NK-92 (cell line): Measurements from ENCODE around the gene FRMPD4.

Source experiments
- DNase-seq: peaks from one replicate; lab custom pipeline; 2025; ENCODE audit not compliant: unreplicated experiment; lab: John Stamatoyannopoulos, UW

Gene FRMPD4

DNA sequence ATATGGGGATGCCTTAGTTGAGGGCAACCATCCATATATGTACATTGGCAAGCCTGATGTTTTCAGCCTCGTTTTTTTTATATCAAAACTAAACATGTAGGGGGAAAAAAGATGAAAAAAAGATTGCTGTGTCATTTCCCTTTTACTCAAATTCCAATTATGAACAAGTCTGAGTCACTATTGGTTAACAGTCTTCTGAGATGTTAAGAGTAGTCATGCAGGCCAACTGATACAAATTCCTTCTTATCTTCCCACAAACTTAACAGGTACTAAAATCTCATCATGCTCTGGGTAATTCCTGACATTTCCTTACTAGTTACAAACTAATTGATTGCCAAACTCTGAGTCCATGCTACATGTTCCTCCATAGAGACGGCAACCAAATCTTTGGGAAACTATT is 222.1 kb downstream of the FRMPD4 start:
- DNase-seq, result no peak

- no peak for DNase-seq
Observed at GRCh38 chrX:12360986-12361598, 222.8 kb downstream of the FRMPD4 start.

DNA sequence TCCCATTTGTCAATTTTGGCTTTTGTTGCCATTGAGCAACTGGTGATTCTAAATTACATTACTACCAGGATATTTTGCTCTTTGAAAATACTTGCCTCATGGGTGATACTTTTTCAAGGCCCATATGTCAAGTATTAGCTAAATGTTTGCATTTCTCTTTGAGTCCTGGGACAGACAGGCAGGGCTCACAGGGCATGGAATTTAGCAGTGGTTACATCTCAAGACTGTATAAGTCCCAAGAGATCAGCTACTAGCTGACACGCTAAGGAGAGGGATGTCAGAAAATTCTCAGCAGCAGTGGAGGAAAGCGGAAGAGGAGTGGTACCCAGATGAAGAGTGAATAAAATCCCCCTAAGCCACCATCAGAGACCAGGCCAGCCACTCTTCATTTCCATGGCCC is 224.9 kb downstream of the FRMPD4 start:
- DNase-seq, result no peak

GRCh38 chrX:12366440-12366839 is 228.2 kb downstream of the FRMPD4 start:
- no peak for DNase-seq

DNA sequence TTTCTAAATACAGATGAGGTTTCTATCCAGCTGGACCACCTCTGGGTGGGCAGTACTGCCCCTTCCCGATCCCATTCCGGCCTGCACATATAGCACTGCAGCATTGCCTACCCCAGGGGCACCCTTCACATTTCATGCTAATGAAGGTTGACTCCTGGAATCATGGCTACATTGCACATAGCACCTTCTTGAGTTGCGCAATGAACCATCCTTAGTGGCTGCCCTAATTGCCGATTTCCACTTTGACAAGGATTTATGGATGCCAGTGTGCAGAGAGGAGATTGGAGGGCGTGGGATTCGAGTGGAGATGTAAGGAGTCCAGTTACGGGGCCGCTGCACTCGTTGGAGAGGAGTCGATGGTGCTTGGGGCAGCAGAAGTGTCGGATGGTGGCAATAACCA is 229.0 kb downstream of the FRMPD4 start:
- no peak for DNase-seq

GRCh38 chrX:12370497-12370986 is 232.3 kb downstream of the FRMPD4 start:
- DNase-seq, result no peak

DNA sequence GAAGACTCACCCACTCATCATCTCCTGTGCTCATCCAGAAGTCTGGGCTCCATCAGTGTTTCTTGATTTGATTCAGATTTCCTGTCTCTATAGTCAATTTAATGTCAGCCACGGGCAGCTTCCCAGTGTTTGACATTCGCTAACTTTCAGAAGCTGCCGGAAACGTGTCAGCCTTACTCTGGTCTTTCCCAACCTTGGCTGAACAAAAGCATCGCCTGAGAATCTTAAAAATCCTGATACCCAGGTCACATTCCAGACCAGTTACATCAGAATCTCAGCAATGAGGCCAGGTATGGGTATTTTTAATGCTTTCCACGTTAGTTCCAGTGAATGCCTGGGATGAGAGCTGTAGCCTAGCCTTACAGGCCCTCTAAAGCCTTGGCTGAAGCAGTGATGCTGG is 233.8 kb downstream of the FRMPD4 start:
- no peak for DNase-seq

GRCh38 chrX:12374286-12374685 is 236.0 kb downstream of the FRMPD4 start:
- DNase-seq, result no peak

DNA sequence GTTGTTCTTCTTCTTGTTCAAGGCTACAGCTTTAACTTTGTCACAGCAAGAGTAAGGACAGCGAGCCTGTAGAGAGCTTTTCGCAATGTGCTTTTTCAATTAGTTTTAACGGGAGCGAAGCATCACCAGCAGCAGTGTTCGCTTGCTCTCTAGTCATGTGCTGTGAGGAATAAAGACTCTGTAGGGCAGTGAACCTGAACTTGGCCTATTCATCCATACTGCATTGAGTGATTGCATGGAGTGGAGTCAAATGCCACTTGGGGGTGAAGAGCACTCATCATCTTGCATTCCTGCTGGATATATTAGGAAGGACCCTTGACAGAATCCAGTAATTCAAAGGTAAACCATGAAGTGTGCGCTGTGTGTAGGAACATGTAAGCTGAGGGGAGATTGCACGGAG is 240.0 kb downstream of the FRMPD4 start:
- DNase-seq, result no peak

DNA sequence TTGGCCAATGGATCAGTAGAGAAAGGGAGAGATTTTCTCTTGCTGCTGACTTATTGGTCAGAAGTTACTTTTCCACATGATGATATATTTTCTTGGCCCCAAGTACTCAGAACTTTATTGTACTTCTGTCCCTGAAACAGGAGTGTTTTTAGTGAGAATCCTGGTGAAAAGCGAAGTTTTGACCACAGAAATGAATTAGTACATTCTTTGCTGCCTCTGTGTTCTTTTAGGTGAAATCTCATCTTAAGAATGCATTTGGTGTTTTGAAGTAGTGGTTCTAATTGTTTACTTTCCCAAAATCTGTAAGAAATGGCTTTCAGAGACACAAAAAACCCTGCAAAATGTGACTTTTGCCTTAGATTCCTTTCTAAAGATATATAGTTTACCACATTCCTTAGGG is 240.4 kb downstream of the FRMPD4 start:
- DNase-seq, result no peak

DNA sequence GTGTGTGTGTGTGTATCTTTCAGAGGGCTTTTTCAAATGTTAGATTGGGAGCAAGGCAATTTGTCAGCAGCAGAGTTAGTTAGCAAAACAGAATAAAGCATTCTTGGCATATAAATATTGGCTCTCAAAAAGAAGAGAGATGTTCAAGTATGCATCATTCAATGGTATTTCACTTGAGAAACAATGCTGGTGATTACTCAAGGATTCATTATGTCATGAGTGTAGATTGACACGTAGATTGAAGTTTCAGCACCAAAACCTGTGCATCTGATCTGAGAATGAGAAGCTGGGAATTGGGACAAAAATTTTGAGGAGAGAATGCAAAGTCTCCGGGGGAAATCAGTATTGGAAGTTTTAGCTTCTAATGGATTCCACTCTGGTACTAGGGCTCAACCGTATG is 241.4 kb downstream of the FRMPD4 start:
- DNase-seq, result no peak

DNA sequence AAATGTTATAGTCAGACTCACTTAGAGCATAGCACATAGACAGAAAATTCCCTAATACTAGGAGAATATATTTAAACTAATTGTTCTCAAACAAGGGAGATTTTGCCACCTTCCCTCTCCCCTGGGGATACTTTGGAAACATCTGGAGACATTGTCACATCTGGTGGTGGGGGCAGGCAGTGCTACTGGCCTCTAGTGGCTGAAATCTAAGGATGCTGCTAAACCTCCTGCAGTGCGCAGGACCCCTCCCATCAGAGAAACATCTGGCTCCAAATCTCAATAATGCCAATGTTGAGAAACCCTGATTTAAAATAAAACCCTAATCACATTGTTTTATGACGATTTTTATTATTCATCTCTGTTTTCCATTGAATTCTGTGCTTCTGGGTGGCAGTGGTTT is 244.9 kb downstream of the FRMPD4 start:
- DNase-seq, result no peak

DNA sequence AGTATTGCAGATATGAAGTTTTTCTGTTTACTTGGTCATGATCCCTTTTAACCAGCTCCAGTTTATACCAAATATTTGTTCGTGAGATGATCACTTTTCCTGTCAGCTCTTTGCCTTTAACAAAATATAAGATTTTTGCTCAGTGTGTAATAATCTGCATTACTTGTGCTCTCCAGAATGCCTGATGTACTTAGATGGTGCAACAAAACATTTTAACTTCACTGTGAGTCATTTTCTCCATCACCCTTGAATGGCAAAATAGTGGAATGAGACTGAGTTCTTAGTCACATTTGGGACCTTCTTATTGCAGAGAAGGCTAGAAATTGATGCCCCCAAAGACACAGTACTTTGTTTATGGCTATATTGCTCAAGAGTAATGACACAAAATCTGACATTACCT is 252.0 kb downstream of the FRMPD4 start:
- DNase-seq, result no peak

GRCh38 chrX:12396584-12396983 is 258.3 kb downstream of the FRMPD4 start:
- DNase-seq, result no peak

DNA sequence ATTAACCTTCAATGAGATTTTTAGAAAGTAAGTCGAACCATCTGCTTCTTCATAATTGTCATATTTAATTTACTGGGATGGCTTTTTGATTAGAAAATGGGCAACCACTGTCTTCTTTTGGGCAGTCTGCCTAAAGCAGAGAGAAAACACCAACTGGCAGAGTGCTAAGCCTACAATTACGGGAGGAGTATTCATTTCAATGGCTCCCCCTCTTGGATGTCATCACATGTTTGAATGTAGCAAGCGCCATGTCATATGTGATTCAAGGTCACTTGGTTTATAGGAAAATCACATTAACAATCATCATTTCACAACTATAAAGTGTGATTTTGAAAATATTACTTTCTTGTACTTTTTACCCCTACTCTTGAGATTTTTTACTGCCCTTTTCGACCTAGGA is 261.9 kb downstream of the FRMPD4 start:
- no peak for DNase-seq

GRCh38 chrX:12401252-12401651 is 263.0 kb downstream of the FRMPD4 start:
- DNase-seq, result no peak

- DNase-seq, result no peak
Observed at GRCh38 chrX:12403474-12404082, 265.3 kb downstream of the FRMPD4 start.

- no peak for DNase-seq
Observed at GRCh38 chrX:12405306-12405705, 267.0 kb downstream of the FRMPD4 start.

GRCh38 chrX:12410523-12410922 is 272.2 kb downstream of the FRMPD4 start:
- no peak for DNase-seq

DNA sequence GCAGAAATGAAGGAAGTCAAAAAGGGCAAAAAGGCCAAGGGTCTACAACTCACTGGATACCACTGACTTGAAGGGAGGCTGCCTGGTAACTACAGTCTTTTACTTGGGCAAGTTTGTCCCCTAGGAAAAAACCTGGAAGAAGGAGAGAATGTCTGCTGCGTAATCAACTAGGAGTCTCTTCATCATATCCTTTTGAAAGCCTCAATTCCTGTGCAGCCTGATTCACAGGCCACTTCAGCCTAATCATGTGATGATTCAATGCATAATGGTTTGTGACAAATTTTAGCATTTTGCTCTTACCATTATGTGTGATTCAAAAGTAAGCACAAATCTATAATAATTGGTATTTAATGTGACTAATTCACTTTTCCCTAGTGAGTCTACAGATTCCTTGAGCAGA is 273.6 kb downstream of the FRMPD4 start:
- no peak for DNase-seq

DNA sequence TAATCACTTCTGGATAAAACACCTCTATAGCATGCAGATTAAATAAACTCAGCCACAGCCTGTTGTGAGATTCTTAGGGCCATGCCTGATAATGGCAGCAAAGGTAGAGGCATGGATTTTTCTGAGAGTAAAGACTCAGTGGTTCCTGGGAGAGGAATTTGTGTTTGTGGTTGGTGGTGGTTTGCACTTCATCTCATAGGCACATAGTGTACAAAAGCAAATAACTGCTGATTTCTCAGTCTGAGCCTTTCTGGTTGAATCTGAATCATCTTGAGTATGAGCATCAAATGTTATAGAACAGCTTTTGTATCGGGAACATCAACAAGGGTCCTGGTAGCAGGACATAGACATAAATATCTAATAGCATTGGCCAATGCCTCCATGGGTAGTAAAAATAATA is 274.3 kb downstream of the FRMPD4 start:
- no peak for DNase-seq

- DNase-seq, result no peak
Observed at GRCh38 chrX:12419591-12419990, 281.3 kb downstream of the FRMPD4 start.

- no peak for DNase-seq
Observed at GRCh38 chrX:12421918-12422317, 283.6 kb downstream of the FRMPD4 start.
